Measurements from ENCODE around the gene BANF2.
"Not testable (repeated sequence)": the region's sequence is repeated elsewhere in the genome, so short reads cannot be mapped to it uniquely, and the experiment has no call there.

Gene BANF2

GRCh38 chr20:17773619-17774018 is 73.9 kb downstream of the BANF2 start:
- no peak for ATAC-seq
- TF ChIP-seq ZC3H10 (CRISPR knock-in tag; IDR thresholded peaks at IDR 0.05) (no peak), TCF4 (CRISPR knock-in tag; IDR thresholded peaks at IDR 0.05; ENCODE audit: borderline replicate concordance) (no peak), ISL1 (CRISPR knock-in tag; IDR thresholded peaks at IDR 0.05) (no peak), ZNF565 (CRISPR knock-in tag; conservative IDR thresholded peaks at IDR 0.05; ENCODE audit: low read depth) (no peak), ESRRG (CRISPR knock-in tag; IDR thresholded peaks at IDR 0.05) (no peak), TOX (CRISPR knock-in tag; IDR thresholded peaks at IDR 0.05; ENCODE audit: borderline replicate concordance) (no peak), ZNF8 (CRISPR knock-in tag; IDR thresholded peaks at IDR 0.05) (no peak), OSR1 (CRISPR knock-in tag; IDR thresholded peaks at IDR 0.05) (no peak), CSDC2 (CRISPR knock-in tag; IDR thresholded peaks at IDR 0.05) (no peak)

DNA sequence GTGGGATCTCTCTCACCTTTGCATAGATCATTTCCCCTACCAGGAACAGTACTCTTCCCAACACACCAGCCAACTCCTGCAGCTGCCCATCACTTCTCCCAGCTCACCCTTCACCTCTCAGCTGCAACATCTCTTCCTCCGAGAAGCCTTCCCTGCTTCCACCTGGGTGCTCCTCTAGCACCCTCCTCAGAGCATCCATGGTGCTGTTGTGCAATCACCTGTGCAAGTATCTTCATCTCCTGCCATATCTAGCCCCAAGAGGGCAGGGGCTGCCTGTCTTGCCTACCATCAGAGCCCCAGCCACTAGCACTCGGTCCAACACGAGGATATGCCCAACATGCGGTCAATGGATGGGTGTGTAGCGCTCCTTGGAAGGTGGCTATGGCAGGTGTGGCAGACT is 75.8 kb downstream of the BANF2 start:
- no peak for ATAC-seq
- no peak for TF ChIP-seq SNAI2 (CRISPR knock-in tag; IDR thresholded peaks at IDR 0.05)
- no peak for TF ChIP-seq ZFP30 (CRISPR knock-in tag; IDR thresholded peaks at IDR 0.05)
- TF ChIP-seq BACH2 (CRISPR knock-in tag; IDR thresholded peaks at IDR 0.05; ENCODE audit: borderline replicate concordance): no peak
- TF ChIP-seq PPARA (CRISPR knock-in tag; IDR thresholded peaks at IDR 0.05; ENCODE audit: borderline replicate concordance): no peak
- no peak for TF ChIP-seq TCF4 (CRISPR knock-in tag; IDR thresholded peaks at IDR 0.05; ENCODE audit: borderline replicate concordance)

- no peak for TF ChIP-seq SNAI2 (CRISPR knock-in tag; IDR thresholded peaks at IDR 0.05)
- no peak for TF ChIP-seq ZC3H10 (CRISPR knock-in tag; IDR thresholded peaks at IDR 0.05)
- TF ChIP-seq ZNF8 (CRISPR knock-in tag; IDR thresholded peaks at IDR 0.05): no peak
- no peak for TF ChIP-seq ZFP30 (CRISPR knock-in tag; IDR thresholded peaks at IDR 0.05)
- no peak for TF ChIP-seq ZNF70 (CRISPR knock-in tag; IDR thresholded peaks at IDR 0.05)
- no peak for TF ChIP-seq GLIS3 (CRISPR knock-in tag; IDR thresholded peaks at IDR 0.05)
- TF ChIP-seq, protein P1, sequence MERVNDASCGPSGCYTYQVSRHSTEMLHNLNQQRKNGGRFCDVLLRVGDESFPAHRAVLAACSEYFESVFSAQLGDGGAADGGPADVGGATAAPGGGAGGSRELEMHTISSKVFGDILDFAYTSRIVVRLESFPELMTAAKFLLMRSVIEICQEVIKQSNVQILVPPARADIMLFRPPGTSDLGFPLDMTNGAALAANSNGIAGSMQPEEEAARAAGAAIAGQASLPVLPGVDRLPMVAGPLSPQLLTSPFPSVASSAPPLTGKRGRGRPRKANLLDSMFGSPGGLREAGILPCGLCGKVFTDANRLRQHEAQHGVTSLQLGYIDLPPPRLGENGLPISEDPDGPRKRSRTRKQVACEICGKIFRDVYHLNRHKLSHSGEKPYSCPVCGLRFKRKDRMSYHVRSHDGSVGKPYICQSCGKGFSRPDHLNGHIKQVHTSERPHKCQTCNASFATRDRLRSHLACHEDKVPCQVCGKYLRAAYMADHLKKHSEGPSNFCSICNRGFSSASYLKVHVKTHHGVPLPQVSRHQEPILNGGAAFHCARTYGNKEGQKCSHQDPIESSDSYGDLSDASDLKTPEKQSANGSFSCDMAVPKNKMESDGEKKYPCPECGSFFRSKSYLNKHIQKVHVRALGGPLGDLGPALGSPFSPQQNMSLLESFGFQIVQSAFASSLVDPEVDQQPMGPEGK (CRISPR knock-in tag; IDR thresholded peaks at IDR 0.05; ENCODE audit: borderline replicate concordance): no peak
- TF ChIP-seq RARB (CRISPR knock-in tag; IDR thresholded peaks at IDR 0.05): no peak
- TF ChIP-seq POU6F1 (CRISPR knock-in tag; IDR thresholded peaks at IDR 0.05; ENCODE audit: borderline replicate concordance, low read depth): no peak
- TF ChIP-seq CSDC2 (CRISPR knock-in tag; IDR thresholded peaks at IDR 0.05): no peak
- no peak for ATAC-seq
Observed at GRCh38 chr20:17776551-17776950, 76.8 kb downstream of the BANF2 start.

- ATAC-seq: not testable (repeated sequence)
Observed at GRCh38 chr20:17779011-17779410, 79.2 kb downstream of the BANF2 start.

- no peak for ATAC-seq
- TF ChIP-seq POU6F1 (CRISPR knock-in tag; IDR thresholded peaks at IDR 0.05; ENCODE audit: borderline replicate concordance, low read depth): no peak
- TF ChIP-seq TOX (CRISPR knock-in tag; IDR thresholded peaks at IDR 0.05; ENCODE audit: borderline replicate concordance): no peak
- TF ChIP-seq ARNTL (CRISPR knock-in tag; IDR thresholded peaks at IDR 0.05; ENCODE audit: borderline replicate concordance, low read depth): no peak
Observed at GRCh38 chr20:17782768-17783167, 83.0 kb downstream of the BANF2 start.

GRCh38 chr20:17783671-17784070 is 83.9 kb downstream of the BANF2 start:
- TF ChIP-seq ZNF8 (CRISPR knock-in tag; IDR thresholded peaks at IDR 0.05): no peak
- TF ChIP-seq, protein P1 (CRISPR knock-in tag; IDR thresholded peaks at IDR 0.05; ENCODE audit: borderline replicate concordance): no peak
- no peak for TF ChIP-seq POU6F1 (CRISPR knock-in tag; IDR thresholded peaks at IDR 0.05; ENCODE audit: borderline replicate concordance, low read depth)
- no peak for ATAC-seq
